Measurements from ENCODE around the gene LCORL. TPM values are rescaled to one million over a fixed set of nuclear protein-coding genes. Genes with fewer than 3 reads are reported as not detected.

LCORL gene
- total and polyA plus RNA-seq, 2 experiments from 2014 or later: 21.0 to 28.7 TPM

GRCh38 chr4:17894421-17894820 lies 127.1 kb downstream of the LCORL start:
- peaks cover 2% of the 10 kb centered on the region for H3K27me3 Mint-ChIP-seq (ENCODE audit: insufficient read depth, low read depth, poor library complexity)

More at GRCh38 chr4:17894421-17894820, 127.1 kb downstream of the LCORL start:
- Histone ChIP-seq H3K4me1 (ENCODE audit: insufficient read depth) (peaks cover 5% of the 10 kb centered on the region; the same call in 1 of the 2 replicates), H3K4me3 (no peak overlapping the region), H4K20me1 (replicated peaks; ENCODE audit: insufficient read depth) (no peaks in the 10 kb centered on the region), H3F3A (replicated peaks; ENCODE audit: low read depth) (no peaks in the 10 kb centered on the region), H3K9me2 (ENCODE audit: insufficient read depth) (no peaks in the 10 kb centered on the region), H3K27ac (ENCODE audit: low read depth) (no peak overlapping the region), H2AFZ (no peak overlapping the region), H3K4me2 (no peak overlapping the region), H3K27me3 (ENCODE audit: insufficient read depth) (no peaks in the 10 kb centered on the region), H3K36me3 (ENCODE audit: insufficient read depth) (no peaks in the 10 kb centered on the region), H3K79me2 (replicated peaks; ENCODE audit: insufficient read depth) (no peaks in the 10 kb centered on the region)
- no peaks in the 10 kb centered on the region for H3K36me3 Mint-ChIP-seq (ENCODE audit: low read depth)
- TF ChIP-seq EZH2 (IDR thresholded peaks at IDR 0.05; ENCODE audit: low read depth, unreplicated experiment) (no peak), ZNF462 (CRISPR knock-in tag; IDR thresholded peaks at IDR 0.05) (no peak), CREB1 (CRISPR knock-in tag; IDR thresholded peaks at IDR 0.05; ENCODE audit: low read depth) (no peak), ZNF331 (CRISPR knock-in tag; IDR thresholded peaks at IDR 0.05; ENCODE audit: low read depth) (no peak), REST (IDR thresholded peaks at IDR 0.05; ENCODE audit: unreplicated experiment) (no peak), JUNB (IDR thresholded peaks at IDR 0.05; ENCODE audit: unreplicated experiment) (no peak)
- H3K27ac Mint-ChIP-seq: no peak overlapping the region
- DNase-seq (ENCODE audit: low spot score) (no peak), ATAC-seq (no peak)
- peaks cover 10% of the 10 kb centered on the region; the same call in 2 of the 3 replicates for H3K4me1 Mint-ChIP-seq
- no peak overlapping the region for H3K4me3 Mint-ChIP-seq
- no peaks in the 10 kb centered on the region for H3K9me3 Mint-ChIP-seq
